OCI-M2 (cell line): ENCODE results near the gene BCL2L13.
"Not testable (repeated sequence)": the region's sequence is repeated elsewhere in the genome, so short reads cannot be mapped to it uniquely, and the experiment has no call there.

ENCODE experiments used
- DNase-seq: peaks from one replicate; lab custom pipeline; 2025; ENCODE audit not compliant: unreplicated experiment; lab: John Stamatoyannopoulos, UW

BCL2L13 gene

GRCh38 chr22:17753401-17753989 lies 114.9 kb downstream of the BCL2L13 start:
- DNase-seq: no peak

- no peak for DNase-seq
These were observed 115.8 kb downstream of the BCL2L13 start for GRCh38 chr22:17754233-17754925.

- no peak for DNase-seq
These were observed 122.6 kb downstream of the BCL2L13 start for GRCh38 chr22:17761138-17761488.

- DNase-seq: not testable (repeated sequence)
These were observed 124.9 kb downstream of the BCL2L13 start for GRCh38 chr22:17763442-17763841.

GRCh38 chr22:17764036-17764435 lies 125.5 kb downstream of the BCL2L13 start:
- no peak for DNase-seq

GRCh38 chr22:17764852-17765251 lies 126.3 kb downstream of the BCL2L13 start:
- not testable (repeated sequence) for DNase-seq

GRCh38 chr22:17767233-17768065 lies 128.9 kb downstream of the BCL2L13 start:
- DNase-seq: no peak

- no peak for DNase-seq
These were observed 130.6 kb downstream of the BCL2L13 start for GRCh38 chr22:17769013-17769715.

GRCh38 chr22:17769716-17770082 lies 131.1 kb downstream of the BCL2L13 start:
- no peak for DNase-seq

GRCh38 chr22:17770180-17771077 lies 131.9 kb downstream of the BCL2L13 start:
- DNase-seq: no peak

- no peak for DNase-seq
These were observed 133.8 kb downstream of the BCL2L13 start for GRCh38 chr22:17772249-17772957.

- no peak for DNase-seq
These were observed 134.5 kb downstream of the BCL2L13 start for GRCh38 chr22:17772958-17773605.

GRCh38 chr22:17773606-17774205 lies 135.1 kb downstream of the BCL2L13 start:
- DNase-seq: no peak

GRCh38 chr22:17774206-17774925 lies 135.8 kb downstream of the BCL2L13 start, which contains the start of gene BID:
TSS of gene BID (minus strand) at chr22:17774469. CDS start at chr22:17750116, 24,353 bp downstream.
- DNase-seq: no peak

- no peak for DNase-seq
These were observed 136.5 kb downstream of the BCL2L13 start for GRCh38 chr22:17774926-17775685.

- no peak for DNase-seq
These were observed 137.4 kb downstream of the BCL2L13 start for GRCh38 chr22:17775781-17776465.
